ENCODE data around the gene E2F4.

The E2F4 gene

GRCh38 chr16:67191995-67192681 is at the start of gene E2F4:
E2F4 (plus strand) TSS chr16:67192155; CDS start chr16:67192228, 73 bp downstream.
- peak; percentile 97 for FAIRE-seq
- peak; percentile 93 for DNase-seq (ENCODE audit: extremely low spot score, insufficient read length, low read depth)

- FAIRE-seq (no peak), DNase-seq (ENCODE audit: extremely low spot score, insufficient read length, low read depth) (no peak)
These were observed 49.6 kb upstream of the E2F4 start for GRCh38 chr16:67142342-67142741.

- FAIRE-seq (no peak), DNase-seq (ENCODE audit: extremely low spot score, insufficient read length, low read depth) (no peak)
These were observed 47.0 kb upstream of the E2F4 start for GRCh38 chr16:67144943-67145342.

GRCh38 chr16:67145746-67146145 is 46.2 kb upstream of the E2F4 start:
- DNase-seq (ENCODE audit: extremely low spot score, insufficient read length, low read depth) (no peak), FAIRE-seq (no peak)

GRCh38 chr16:67146523-67147357 is 45.2 kb upstream of the E2F4 start:
- no peak for FAIRE-seq

GRCh38 chr16:67147437-67148140 is 44.4 kb upstream of the E2F4 start:
- no peak for DNase-seq (ENCODE audit: extremely low spot score, insufficient read length, low read depth)
- no peak for FAIRE-seq

More at GRCh38 chr16:67146523-67147357, 45.2 kb upstream of the E2F4 start:
- DNase-seq (ENCODE audit: extremely low spot score, insufficient read length, low read depth): no peak

- DNase-seq (ENCODE audit: extremely low spot score, insufficient read length, low read depth): no peak
- FAIRE-seq: no peak
These were observed 43.7 kb upstream of the E2F4 start for GRCh38 chr16:67148221-67148620.

- DNase-seq (ENCODE audit: extremely low spot score, insufficient read length, low read depth): no peak
- no peak for FAIRE-seq
These were observed 43.2 kb upstream of the E2F4 start for GRCh38 chr16:67148656-67149275.

- DNase-seq (ENCODE audit: extremely low spot score, insufficient read length, low read depth) (no peak), FAIRE-seq (no peak)
These were observed 42.5 kb upstream of the E2F4 start for GRCh38 chr16:67149276-67150046.

- no peak for DNase-seq (ENCODE audit: extremely low spot score, insufficient read length, low read depth)
These were observed 41.7 kb upstream of the E2F4 start for GRCh38 chr16:67150047-67150832.

GRCh38 chr16:67150833-67151396 is 41.0 kb upstream of the E2F4 start, which contains the start of gene B3GNT9:
B3GNT9 (minus strand) TSS chr16:67150998; CDS start chr16:67150485, 513 bp downstream.
- FAIRE-seq (no peak), DNase-seq (ENCODE audit: extremely low spot score, insufficient read length, low read depth) (no peak)

More at GRCh38 chr16:67150047-67150832, 41.7 kb upstream of the E2F4 start:
- peak; percentile 9 for FAIRE-seq

- FAIRE-seq: no peak
These were observed 40.4 kb upstream of the E2F4 start for GRCh38 chr16:67151431-67152097.

GRCh38 chr16:67154578-67155294 is 37.2 kb upstream of the E2F4 start:
- no peak for FAIRE-seq
- DNase-seq (ENCODE audit: extremely low spot score, insufficient read length, low read depth): no peak

More at GRCh38 chr16:67151431-67152097, 40.4 kb upstream of the E2F4 start:
- no peak for DNase-seq (ENCODE audit: extremely low spot score, insufficient read length, low read depth)

- FAIRE-seq: peak; percentile 47
- peak; percentile 79 for DNase-seq (ENCODE audit: extremely low spot score, insufficient read length, low read depth)
These were observed 36.4 kb upstream of the E2F4 start for GRCh38 chr16:67155295-67156142.

GRCh38 chr16:67156143-67156844 is 35.7 kb upstream of the E2F4 start:
- no peak for FAIRE-seq

More at GRCh38 chr16:67156143-67156844, 35.7 kb upstream of the E2F4 start:
- DNase-seq (ENCODE audit: extremely low spot score, insufficient read length, low read depth): no peak
